ENCODE data around the gene FNBP1.
A peak's percentile ranks its signal among the peaks of the same experiment; 100 is the strongest.
"Not testable (repeated sequence)": the region's sequence is repeated elsewhere in the genome, so short reads cannot be mapped to it uniquely, and the experiment has no call there.

FNBP1 gene

GRCh38 chr9:129895376-129896268, 147.4 kb downstream of the FNBP1 start:
- FAIRE-seq (no peak), DNase-seq (ENCODE audit: low spot score) (no peak)

GRCh38 chr9:129894120-129894823, 148.7 kb downstream of the FNBP1 start:
- FAIRE-seq = no peak
- DNase-seq (ENCODE audit: low spot score) = no peak

- FAIRE-seq = no peak
- no peak for DNase-seq (ENCODE audit: low spot score)
Measured at GRCh38 chr9:129891569-129891968, 151.4 kb downstream of the FNBP1 start.

- not testable (repeated sequence) for FAIRE-seq; DNase-seq (ENCODE audit: low spot score)
Measured at GRCh38 chr9:129890718-129891299, 152.2 kb downstream of the FNBP1 start.

GRCh38 chr9:129889941-129890717, 152.9 kb downstream of the FNBP1 start:
- DNase-seq (ENCODE audit: low spot score) (no peak), FAIRE-seq (no peak)

GRCh38 chr9:129889122-129889940, 153.7 kb downstream of the FNBP1 start:
- no peak for FAIRE-seq
- no peak for DNase-seq (ENCODE audit: low spot score)

- DNase-seq (ENCODE audit: low spot score) = no peak
- no peak for FAIRE-seq
Measured at GRCh38 chr9:129888293-129889121, 154.5 kb downstream of the FNBP1 start.

- DNase-seq (ENCODE audit: low spot score) (no peak), FAIRE-seq (no peak)
Measured at GRCh38 chr9:129887334-129888292, 155.4 kb downstream of the FNBP1 start.

- DNase-seq (ENCODE audit: low spot score) (no peak), FAIRE-seq (no peak)
Measured at GRCh38 chr9:129886226-129887174, 156.5 kb downstream of the FNBP1 start.

GRCh38 chr9:129885670-129886106, 157.3 kb downstream of the FNBP1 start:
- FAIRE-seq = no peak
- DNase-seq (ENCODE audit: low spot score) = peak; percentile 94

GRCh38 chr9:129885018-129885669, 157.8 kb downstream of the FNBP1 start:
- FAIRE-seq (no peak), DNase-seq (ENCODE audit: low spot score) (no peak)

GRCh38 chr9:129884220-129885017, 158.6 kb downstream of the FNBP1 start:
- DNase-seq (ENCODE audit: low spot score) (peak; percentile 75), FAIRE-seq (no peak)

GRCh38 chr9:129881547-129882324, 161.3 kb downstream of the FNBP1 start:
- FAIRE-seq (no peak), DNase-seq (ENCODE audit: low spot score) (no peak)

GRCh38 chr9:129880654-129881546, 162.1 kb downstream of the FNBP1 start:
- no peak for FAIRE-seq
- no peak for DNase-seq (ENCODE audit: low spot score)

Data from urothelium cell line (cell line).